HG02678 (cell line): ENCODE measurements around the gene HES7.
A peak's percentile ranks its signal among the peaks of the same experiment; 100 is the strongest.
"Not testable (repeated sequence)": the region's sequence is repeated elsewhere in the genome, so short reads cannot be mapped to it uniquely, and the experiment has no call there.

Experiments
- ATAC-seq: cut with Tn5 transposase; IDR thresholded peaks from one replicate; pipeline ENCODE4 v1.9.1; 2021; ENCODE audit warnings: mild to moderate bottlenecking, moderate library complexity; ENCODE audit not compliant: unreplicated experiment

HES7 gene

GRCh38 chr17:8105957-8106398 lies 17.9 kb downstream of the HES7 start:
- no peak for ATAC-seq

- no peak for ATAC-seq
Measured at GRCh38 chr17:8104911-8105310, 19.0 kb downstream of the HES7 start.

GRCh38 chr17:8103549-8103948 lies 20.4 kb downstream of the HES7 start:
- no peak for ATAC-seq

GRCh38 chr17:8101721-8102120 lies 22.2 kb downstream of the HES7 start:
- ATAC-seq: no peak

- ATAC-seq: no peak
Measured at GRCh38 chr17:8100763-8101162, 23.1 kb downstream of the HES7 start.

GRCh38 chr17:8100111-8100510 lies 23.8 kb downstream of the HES7 start:
- ATAC-seq: no peak

GRCh38 chr17:8096541-8096940 lies 27.4 kb downstream of the HES7 start:
- no peak for ATAC-seq

GRCh38 chr17:8095361-8095760 lies 28.5 kb downstream of the HES7 start:
- ATAC-seq: no peak

- peak; percentile 63 for ATAC-seq
Measured at GRCh38 chr17:8091033-8091687, 32.7 kb downstream of the HES7 start.

GRCh38 chr17:8089728-8090127 lies 34.2 kb downstream of the HES7 start:
- no peak for ATAC-seq

GRCh38 chr17:8087952-8088230 lies 36.0 kb downstream of the HES7 start:
- no peak for ATAC-seq

- ATAC-seq: no peak
Measured at GRCh38 chr17:8087075-8087951, 36.6 kb downstream of the HES7 start, which contains the start of gene ALOX12B. Gene ALOX12B, minus strand, starts transcription at chr17:8087716. Its CDS starts 274 bp downstream, at chr17:8087442.

GRCh38 chr17:8084250-8084649 lies 39.7 kb downstream of the HES7 start:
- no peak for ATAC-seq

- no peak for ATAC-seq
Measured at GRCh38 chr17:8082292-8082691, 41.6 kb downstream of the HES7 start.

GRCh38 chr17:8081876-8082275 lies 42.0 kb downstream of the HES7 start:
- ATAC-seq: no peak

GRCh38 chr17:8080799-8081219 lies 43.1 kb downstream of the HES7 start:
- ATAC-seq: no peak

- no peak for ATAC-seq
Measured at GRCh38 chr17:8080208-8080798, 43.6 kb downstream of the HES7 start.

GRCh38 chr17:8079291-8080207 lies 44.4 kb downstream of the HES7 start:
- ATAC-seq: peak; percentile 72

GRCh38 chr17:8077939-8078338 lies 46.0 kb downstream of the HES7 start:
- ATAC-seq: not testable (repeated sequence)

- no peak for ATAC-seq
Measured at GRCh38 chr17:8076502-8077266, 47.2 kb downstream of the HES7 start.
